HG03097 (cell line): Measurements from ENCODE around the gene CAPN5.

Experiments
- ATAC-seq: cut with Tn5 transposase; IDR thresholded peaks from one replicate; pipeline ENCODE4 v1.9.1; 2021; ENCODE audit not compliant: unreplicated experiment, low FRiP score

Gene CAPN5

DNA sequence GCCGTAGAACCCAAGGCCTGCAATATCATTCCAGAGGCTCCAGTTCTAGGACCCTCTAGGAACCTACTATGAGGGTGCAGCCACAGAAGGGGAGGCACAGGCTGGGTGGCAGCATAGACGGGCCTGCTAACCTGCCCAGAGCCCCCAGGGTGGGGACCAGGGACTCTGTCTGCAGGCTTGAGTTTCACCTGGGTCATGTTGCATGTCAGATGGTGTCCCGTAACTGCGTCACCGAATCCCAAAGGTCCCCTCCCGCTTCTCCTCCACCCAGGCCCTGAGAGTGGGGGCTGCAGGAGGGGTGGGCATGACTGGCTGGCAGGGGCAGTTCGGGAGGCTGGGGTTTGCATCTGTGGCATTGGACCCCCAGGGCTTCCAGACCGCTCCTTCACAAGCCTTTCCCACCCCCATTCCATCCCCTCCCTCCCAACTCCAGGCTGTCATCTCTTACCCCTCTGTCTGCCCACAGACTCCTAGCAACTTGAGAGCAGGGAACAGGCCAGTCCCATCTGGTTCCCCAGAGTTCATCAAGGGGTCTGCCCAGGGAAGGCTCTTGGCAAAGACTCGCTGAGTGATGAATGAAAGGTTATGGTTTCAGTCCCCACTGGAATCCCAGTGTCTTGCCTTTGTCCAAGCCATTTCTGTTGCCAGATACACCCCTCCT lies 77.6 kb downstream of the CAPN5 start:
- ATAC-seq, result no peak

DNA sequence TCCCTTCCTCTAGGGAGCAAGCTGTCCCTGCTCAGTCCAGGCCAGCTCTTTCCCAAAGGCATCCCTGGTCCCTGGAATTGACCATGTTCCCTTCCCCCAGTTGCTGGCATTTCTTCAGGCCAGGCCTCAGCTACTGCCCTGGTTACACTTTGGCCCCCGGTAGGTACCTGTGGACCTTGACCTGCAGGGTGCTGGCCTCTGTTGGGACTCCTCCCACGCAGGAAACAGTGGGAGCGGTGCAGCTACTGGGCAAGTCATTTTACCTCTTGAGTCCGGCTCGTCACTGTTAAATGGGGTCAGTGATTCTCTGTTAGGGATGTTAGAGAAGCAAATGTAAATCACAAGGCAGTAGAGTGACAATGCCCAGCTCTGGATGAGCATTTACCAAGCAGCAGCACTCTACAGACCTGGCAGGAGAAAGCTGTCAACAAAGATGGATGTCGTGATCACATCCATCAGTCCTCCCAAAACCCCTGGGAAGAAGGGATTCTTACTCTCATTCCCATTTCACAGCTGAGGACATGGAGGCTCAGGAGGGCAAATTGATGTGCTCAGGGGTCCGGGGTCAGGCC lies 78.2 kb downstream of the CAPN5 start:
- no peak for ATAC-seq

DNA sequence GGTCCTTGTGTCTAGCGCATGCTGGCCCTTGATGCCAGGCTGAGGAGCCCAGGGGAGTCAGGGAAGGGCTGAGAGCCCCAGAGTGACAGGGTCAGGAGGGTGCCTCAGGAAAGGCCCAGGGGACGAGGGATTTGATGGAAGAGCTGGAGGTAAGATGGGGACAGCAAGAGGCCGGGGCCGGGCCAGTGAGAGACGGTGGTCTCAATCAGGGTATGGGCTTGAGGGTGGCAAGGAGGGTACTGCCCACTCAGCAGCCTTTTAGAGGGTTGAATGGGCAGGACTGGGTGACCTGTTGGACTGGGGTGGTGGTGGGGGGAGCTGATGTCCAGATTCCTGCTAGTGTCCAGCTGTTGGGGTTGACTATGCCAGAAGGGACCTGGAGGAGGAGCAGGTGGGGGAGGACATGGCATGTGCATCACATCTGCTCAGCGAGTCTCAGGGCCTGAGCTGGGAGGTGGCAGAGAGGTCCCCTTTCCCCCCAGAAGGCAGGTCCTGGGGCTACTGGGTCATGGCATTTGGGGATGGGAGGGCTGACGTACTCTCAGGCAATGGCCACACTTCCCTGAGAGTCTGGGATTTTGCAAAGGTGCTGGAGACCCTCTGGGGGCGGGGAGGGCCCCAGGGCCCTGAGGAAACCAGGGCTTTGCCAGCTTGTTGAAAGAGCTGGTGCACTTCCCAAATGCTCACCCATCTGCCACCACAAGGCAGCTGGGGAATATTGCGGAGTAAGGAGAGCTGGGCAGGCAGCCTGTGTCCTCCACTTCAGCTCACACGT lies 79.7 kb downstream of the CAPN5 start:
- ATAC-seq, result no peak

DNA sequence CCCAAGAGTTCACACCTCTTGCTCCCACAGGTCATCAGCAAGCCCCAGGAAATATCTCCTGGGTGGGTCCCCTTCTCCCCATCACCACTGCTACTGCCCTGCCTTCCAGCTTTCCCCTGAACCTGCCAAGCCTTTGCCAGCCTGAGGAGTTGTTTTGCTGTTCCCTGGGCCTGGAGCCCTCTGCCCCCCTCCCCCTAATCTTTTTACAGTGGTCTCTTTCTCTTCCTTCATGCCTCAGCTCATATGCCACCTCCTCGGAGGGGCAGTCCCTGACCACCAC lies 80.2 kb downstream of the CAPN5 start:
- ATAC-seq, result no peak

DNA sequence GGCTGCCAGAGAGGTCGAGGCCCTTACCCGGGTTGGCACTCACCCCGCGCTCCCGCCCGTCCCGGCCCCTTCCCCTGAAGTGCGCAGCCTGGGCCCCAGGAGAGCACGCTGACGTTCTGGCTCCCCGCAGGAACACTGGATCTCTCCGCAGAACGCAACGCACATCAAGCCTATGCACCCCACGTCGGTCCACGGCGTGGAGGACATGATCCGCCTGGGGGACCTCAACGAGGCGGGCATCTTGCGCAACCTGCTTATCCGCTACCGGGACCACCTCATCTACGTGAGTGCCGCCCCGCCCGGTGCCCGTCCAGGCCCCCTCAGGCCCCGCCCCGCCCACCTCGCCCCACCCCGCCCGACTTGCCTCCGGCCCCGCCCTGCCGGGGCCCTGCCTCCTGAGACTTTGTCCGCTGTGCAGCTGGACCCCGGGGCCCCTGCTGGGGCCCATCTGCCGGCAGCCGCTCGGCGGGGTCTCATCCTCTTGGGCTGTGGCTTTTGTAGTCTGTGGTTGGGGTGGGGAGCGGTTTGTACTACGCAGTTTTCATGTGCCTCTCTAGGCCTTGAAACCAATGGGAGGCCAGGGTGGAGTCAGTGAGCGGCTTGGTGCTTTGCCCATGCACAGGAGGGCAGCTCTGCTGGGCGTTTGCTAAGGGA lies 81.0 kb downstream of the CAPN5 start:
- no peak for ATAC-seq

DNA sequence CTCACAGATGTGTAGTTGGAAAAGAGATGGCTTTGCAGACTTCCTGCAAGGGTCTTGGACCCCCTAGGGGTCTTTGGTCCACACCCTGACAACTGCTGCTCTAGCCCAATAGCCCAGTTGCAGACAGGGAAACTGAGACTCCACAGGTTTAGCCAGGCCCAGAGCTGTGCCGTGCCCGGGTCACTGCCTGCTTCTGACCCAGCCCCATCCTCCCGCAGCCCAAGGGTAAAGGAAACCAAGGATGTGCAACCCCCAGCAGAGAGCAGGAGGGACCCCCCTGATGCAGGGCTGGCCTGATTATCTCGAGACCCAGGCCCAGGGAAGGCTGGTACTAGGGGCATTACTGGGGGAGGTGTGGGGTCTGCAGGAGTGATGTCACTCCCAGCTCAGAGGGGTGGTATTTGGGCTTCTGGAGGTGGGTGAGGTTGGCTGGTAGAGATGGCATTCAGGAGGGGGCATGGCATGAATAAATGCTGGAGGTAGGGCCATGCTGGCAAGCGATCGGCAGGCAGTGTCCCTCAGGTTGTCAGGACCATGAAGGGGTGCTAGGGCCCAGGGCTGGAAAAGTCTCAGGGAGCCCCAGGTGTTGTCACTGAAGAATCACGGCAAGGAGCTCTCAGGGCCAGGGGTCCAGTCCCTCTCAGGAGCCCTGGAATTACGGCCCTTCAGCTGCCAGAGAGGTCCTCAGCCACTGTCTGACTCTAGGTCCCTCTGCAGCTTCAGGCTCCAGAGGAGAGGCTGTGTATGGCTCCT lies 82.4 kb downstream of the CAPN5 start:
- ATAC-seq, result no peak

DNA sequence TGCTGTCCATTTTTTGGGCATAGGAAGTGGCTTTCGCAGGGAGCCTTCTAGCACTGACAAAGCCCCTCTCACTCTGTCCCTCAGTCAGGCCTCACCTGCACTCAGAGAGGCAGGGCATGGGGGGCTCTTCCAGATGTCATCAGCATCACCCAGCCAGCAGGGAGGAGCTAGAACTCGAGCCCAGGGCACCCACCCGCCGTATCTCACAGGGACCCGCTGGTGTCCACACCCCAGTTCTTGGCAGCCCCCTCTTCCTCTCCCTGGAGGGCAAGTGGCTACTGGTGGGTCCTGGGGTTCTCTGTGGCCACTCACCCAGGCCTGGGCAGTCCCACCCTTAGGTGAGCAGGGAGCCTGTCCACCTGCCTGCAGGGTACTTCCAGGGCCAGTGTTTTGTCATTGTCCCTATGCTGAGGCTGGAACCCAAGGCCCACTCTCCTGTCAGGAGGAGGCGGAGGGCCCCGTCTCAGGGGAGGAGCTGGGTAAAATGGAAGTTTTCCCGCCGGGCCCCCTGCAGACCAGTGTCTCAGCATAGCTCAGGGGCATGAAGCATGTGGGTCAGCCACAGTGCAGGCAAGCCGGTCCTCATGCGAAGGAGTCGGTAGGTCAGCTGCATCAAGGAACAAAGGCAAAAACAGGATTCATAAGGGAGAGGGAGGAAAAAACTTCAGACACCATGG lies 83.1 kb downstream of the CAPN5 start:
- no peak for ATAC-seq

DNA sequence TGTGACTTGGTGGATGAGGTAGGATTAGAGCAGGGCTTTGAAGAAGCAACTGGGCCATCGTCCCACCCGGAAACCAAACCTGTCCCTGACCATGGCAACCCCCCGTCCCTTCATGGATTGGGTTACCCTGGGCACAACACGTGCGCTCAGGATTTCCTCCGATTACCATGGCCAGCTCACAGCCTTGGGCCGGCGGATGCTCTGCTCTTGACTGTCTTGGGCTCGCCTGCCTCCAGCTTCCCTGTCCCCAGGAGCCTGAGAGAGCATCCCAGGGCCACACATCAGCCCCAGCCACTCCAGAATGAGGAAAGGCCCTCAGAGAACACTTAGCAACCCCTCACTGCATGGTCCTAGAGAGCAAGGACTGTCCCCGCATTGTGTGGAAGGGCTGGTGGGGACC lies 84.1 kb downstream of the CAPN5 start:
- ATAC-seq, result no peak

DNA sequence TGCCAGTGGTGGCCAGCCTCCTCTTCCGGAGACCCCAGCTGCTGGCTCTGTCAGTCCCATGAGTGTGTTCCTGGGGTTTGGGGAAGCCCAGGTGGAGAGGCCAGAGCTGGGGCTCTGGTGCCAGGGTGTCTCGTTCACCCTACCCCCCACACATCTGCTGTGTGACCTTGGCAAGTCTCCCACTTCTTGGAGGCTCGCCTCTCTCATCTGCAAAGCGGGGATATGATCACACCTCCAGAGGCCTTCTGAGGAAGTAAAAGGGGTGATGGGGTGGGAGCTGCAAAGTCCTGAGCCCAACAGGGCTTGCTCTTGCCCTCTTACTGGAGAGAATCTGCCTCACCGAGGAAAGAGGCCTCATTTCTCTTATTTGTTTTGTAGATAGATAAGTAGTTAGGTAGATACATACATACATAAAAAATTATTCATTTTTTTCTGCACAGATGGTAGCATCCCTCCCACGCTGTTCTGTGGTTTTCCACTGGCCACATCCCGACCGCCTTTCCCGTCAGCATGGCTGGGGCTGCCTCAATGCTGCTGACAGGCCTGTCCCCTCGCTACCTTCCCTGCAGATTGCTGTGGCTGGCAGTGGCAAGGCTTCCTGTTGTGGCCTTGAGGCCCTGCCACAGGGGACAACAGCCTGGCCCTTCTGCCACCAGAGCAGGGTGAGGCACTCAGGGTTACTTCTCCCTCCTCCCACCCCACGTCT lies 85.2 kb downstream of the CAPN5 start:
- ATAC-seq, result no peak

DNA sequence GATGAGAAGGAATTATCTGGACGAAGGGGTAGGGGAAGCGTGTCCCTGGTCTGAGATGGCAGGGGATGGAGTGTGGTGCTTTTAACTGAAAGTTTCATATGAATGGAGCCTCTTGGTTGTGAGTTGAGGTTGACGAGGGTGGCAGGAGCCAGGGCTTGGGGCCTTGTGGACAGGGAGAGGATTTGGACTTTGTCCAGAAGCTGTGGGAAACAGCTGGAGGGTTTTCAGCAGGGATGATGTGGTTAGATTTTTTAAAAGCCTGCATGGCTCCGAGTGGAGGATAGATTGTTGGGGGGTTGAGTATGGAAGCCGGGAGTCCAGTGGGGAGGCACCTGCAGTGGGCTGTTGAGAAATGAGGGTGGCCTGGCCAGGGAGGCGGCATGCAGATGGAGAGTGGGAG lies 86.1 kb downstream of the CAPN5 start:
- ATAC-seq, result no peak

DNA sequence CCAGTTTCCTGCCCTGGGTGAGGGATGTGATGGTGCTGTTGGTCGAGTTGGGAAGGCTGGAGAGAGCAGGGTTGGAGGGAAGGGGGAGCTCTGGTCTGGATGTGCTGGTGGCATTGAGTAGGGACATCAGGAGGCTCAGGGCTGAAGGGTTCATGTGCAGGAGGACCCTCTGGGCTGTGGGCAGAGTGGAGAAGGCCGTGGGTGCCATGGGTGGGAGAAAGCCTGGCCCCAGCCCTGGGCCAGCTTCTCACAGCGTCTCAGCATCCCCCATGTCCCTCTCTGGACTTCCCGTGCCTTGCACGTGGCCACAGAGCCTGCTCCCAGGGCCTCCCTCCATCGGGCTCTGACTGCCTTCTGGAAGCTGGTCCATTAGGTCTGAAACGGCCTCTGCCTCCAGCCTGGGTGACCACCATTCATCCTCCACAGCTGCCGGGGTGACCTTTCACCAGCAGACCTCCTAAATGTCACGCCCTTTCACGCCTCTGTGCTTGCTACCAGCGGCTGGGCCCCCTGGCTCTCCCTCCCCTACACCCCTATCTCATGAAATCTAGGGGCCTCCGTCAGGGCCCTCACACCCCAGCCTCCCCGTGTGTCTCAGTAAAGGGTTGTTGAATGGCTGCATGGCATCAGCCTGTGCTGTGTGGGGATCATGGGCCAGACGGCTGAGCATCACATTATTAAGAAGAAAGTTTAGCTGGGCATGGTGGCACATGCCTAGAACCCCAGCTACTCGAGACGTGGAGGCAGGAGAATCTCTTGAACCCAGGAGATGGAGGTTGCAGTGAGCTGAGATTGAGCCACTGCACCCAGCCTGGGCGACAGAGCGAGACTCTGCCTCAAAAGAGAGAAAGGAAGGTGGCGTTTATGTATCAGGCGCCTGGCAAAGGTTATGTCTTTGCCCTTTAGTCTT lies 86.8 kb downstream of the CAPN5 start:
- no peak for ATAC-seq

DNA sequence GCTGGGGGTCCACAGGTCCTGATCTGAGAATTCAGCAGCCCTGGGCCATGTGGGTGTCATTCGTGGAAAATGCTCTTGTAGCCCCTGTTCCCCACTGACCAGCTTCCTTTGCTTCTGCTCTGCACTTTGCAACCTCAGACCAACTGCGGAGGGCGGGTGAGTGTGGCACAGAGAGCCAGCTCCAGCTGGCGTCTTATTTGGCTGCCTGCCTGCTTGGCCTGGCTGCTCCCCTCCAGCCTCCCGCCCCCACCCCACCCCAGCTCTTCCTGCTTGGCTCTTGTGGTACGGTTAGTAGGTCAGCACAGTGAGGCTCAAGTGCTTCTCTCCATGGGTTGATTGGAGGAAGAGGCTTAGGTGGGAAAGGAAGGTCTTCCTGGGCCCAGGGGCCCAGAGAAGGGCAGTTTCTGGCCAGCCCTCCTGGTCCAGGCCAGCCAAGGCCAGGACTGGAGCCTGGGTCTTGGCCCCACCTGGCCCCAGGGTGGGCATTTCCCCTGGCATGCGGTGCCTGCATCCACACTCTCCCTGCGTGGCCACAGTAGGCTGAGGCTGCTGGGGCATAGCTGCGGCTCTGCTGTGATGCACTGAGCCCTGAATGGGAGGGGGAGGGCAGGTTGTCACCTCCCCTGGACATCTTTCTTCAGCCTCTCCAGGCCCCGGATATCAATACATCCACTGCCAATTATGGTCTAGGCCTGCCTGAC lies 87.8 kb downstream of the CAPN5 start:
- ATAC-seq, result no peak

DNA sequence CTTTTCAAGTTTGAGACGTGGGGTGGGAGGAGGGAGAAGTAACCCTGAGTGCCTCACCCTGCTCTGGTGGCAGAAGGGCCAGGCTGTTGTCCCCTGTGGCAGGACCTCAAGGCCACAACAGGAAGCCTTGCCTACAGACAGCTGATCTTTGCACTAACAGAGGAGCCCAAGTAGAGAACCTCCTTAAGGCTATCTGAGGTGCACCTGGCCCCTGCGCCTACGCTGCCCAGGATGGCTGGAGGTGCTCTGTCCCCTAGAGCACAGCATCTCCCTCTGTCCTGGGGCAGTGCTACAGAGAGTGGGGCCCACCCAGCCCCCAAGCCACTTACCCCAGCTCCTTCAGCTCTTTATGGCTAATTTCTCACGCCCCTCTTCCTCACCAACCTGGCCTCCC lies 88.3 kb downstream of the CAPN5 start:
- ATAC-seq, result no peak

DNA sequence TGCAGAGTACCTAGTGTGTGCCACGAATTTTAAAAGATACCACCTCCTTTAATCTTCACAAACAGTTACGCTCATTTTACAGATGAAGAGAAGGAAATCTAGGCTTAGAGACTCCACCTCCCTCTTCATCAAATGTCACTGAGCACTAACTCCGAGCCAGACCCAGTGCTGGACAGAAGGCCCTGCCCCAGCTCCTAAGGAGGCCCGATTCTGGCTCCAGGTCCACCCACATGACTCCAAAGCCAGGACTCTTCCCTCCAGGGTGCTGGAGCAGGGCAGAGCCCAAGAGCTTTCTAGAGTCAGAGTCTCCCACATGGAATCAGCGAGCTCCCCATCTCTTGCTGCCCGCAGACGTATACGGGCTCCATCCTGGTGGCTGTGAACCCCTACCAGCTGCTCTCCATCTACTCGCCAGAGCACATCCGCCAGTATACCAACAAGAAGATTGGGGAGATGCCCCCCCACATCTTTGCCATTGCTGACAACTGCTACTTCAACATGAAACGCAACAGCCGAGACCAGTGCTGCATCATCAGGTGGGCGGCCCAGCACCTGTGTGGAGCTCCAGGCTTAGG lies 88.9 kb downstream of the CAPN5 start:
- no peak for ATAC-seq

DNA sequence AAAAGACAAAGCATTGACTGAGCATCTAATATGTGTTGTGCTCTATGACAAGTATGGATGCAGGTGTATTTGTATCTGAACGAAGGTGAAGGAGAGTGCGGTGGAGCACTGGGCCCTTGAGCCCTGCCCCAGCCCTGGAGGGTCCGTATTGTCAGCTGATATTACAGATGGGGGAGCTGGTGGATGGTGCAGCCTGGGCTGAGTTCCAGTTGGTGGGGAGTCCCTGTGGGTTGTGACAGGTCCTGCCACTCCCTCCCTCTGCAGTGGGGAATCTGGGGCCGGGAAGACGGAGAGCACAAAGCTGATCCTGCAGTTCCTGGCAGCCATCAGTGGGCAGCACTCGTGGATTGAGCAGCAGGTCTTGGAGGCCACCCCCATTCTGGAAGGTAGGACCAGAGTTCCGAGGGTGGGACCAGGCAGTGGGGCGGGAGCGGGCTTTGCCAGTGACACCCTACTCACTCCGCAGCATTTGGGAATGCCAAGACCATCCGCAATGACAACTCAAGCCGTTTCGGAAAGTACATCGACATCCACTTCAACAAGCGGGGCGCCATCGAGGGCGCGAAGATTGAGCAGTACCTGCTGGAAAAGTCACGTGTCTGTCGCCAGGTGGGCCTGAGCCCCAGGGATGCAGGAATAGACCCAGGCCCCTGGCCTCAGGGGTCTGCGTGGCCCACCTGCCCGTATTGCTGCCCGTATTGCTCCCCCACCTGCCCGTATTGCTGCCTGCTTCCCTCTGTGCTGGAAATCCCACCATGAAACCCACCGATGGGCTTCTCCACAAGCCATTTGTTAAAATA lies 89.8 kb downstream of the CAPN5 start:
- no peak for ATAC-seq

DNA sequence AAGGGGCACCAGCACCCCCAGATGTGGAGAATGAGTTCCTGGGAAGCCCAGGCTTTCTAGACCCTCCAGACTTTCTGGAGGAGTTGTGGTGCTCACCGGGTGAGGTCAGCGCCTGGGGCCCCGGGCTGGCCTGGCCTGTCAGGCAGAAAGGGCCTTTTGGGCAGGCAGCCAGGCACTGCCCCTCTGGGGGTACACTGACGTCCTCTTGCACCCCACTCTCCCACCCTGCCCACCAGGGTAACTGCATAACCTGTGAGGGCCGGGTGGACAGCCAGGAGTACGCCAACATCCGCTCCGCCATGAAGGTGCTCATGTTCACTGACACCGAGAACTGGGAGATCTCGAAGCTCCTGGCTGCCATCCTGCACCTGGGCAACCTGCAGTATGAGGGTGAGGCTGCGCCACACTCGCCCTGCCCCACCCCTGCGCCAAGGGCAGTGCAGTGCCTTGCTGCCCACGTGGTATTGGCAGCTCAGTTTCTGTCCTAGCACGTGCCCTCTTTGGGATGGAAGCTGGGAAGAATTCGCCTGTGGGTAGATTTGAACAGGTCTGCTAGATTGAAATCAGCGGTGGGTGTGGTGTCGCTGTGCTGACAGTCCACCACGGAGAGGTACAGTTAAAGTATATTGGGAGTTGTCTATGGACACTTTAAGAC lies 91.4 kb downstream of the CAPN5 start:
- ATAC-seq, result no peak
